Cortex of kidney (tissue), 1 donor: ENCODE measurements around the gene WASHC4.

ENCODE experiments used
- DNase-seq: peaks from one replicate; lab custom pipeline; 2025; lab: John Stamatoyannopoulos, UW

Gene WASHC4

DNA sequence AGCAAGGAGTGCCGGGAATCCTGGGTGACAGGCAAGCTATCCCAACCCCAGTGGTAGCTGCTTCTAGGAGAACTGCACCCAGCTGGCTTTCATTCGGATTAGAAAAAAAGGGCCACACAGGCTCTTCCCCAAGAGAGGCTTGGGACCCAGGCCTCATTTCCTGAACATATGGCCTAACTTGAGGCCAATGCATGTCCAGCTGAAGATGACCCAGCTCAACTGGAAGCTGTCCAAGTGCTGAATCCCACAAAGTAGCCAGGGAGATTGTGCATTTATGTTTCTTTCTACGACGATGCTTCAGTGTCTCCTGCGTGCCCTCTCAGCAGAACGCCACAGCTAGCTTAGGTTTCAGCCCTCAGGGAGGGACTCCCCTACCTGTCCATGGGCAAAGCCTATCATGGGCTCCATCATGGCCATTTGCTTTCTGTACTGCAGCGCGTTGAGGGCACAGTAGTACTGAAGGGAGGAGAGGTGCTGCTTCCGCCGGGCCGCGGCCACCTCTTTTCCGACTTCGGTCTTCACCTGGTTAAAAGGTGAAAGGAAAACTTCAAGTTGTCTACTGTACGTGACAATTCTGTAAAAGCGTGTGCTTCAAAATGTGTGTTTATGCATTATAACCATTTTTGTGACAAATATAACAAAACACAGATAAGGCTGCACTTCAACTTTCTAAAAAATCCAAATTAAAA is 99.3 kb downstream of the WASHC4 start:
- no peak for DNase-seq

DNA sequence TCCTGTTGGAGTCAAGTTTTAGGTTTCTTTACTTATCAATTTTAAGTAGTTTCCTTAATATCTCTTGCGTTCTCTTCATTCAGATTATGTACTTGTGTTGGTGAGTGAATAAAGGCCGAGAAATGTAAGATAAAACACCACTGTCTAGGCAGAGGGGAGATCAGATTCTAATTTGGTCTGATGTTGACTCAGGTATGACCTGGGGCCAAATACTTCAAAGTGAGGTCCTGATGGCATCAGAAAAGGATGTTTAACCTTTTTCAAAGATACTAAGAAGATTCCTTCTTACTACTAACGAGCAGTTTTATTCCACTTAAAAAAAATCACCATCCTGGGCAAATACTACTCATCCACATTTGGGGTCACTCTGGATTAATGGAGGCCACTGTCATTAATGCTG is 101.6 kb downstream of the WASHC4 start:
- DNase-seq, result no peak

DNA sequence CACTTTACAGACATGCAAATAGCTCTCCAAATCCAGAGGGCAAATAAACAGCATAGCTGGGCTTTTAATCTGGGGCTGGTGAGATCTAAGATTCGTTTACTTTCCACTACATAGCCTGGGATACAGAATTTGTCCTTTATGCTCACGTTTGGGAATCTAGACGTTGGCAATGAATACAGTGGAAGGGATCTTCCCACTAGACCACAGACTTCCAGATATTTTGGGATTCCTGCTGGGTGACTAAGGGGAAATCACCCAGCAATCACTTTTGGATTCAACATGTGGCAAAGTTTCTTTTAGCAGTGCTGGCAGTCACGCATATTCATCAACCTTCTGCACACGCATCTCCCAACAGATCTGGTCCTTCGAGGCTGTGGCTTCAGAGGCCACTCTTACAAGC is 104.9 kb downstream of the WASHC4 start:
- no peak for DNase-seq

DNA sequence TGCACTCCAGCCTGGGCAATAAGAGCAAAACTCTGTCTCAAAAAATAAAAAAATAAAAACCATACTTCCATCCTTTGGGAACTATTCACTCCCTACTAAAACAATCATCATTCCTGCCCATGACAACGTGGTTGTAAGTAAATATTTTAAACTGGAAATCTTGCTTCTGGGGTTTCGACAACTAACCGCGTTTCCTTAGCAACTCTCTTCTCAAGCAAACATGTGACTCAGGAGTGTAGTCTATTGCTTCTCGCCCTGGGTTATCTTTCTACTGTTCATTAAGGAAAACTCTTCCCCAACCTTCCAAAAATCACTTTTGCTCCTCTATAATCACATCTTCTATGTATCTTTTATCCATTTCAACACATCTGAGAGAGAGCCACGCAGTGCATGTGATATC is 106.6 kb downstream of the WASHC4 start:
- DNase-seq, result no peak

DNA sequence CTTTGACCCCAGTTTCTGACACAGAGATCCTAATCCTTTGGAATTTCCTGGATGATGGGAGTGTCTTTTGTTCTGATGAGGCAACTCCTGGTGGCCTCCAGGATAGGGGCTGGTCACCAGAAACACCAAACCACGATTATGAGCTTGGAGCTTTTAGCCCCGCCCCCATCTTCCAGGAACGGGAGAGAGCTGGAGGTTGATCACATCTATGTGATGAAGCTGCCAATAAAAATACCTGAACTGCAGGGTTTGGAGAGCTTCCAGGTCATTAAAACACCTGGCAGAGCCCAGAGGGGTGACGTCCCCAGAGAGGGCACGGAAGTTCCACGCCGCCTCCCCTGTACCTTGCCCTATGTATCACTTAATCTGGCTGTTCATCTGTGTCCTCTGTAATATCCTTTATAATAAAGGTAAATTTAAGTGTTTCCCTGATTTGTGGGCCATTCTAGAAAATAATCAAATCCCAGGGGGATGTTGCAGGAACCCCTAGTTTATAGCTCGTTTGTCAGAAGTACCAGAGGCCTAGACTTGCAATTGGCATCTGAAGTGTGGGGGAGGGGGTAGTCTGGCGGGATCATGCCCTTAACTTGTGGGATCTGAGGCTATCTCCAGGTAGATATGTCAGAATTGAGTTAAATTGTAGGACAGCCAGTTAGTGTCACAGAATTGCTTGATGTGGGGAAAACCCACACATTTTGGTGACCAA is 107.3 kb downstream of the WASHC4 start:
- DNase-seq, result no peak

DNA sequence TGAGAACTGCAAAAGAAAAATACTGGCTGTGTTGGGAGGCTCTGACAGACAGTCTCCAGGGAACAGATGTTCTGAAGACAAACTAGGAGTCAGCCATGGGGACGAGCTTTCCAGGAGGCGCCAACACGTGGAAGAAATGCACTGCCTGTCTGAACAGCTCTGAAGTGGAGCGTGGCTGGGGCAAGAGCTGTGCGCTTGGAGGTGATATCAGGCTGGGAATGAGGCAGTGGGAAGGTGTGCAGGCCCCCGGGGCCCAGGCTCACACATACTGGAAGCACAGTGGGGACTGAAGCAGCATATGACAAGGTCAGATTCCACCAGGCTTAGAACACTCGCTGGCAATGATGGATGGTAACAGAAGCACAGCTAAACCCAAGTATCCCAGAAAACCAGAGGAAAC is 110.9 kb downstream of the WASHC4 start:
- DNase-seq, result no peak
